Caco-2 (cell line): Measurements from ENCODE around the gene ACOT11. TPM values are rescaled to one million over a fixed set of nuclear protein-coding genes. Genes with fewer than 3 reads are reported as not detected.

Source experiments
- BruUV-seq: library from RNA; stranded (reverse); fragments of 400-500 nt; replicated peaks from 2 replicates; lab custom pipeline; 2021; lab: Mats Ljungman, UMichigan
- CTCF ChIA-PET: fragments of 300-600 bp; sonication (Branson Sonifier 250); formaldehyde crosslinking; loops from one replicate; lab custom pipeline; 2022; ENCODE audit warnings: antibody characterized with exemption; lab: Charles Lee
- POLR2A ChIA-PET: fragments of 300-600 bp; sonication (Branson Sonifier 250); formaldehyde crosslinking; loops from one replicate; lab custom pipeline; 2022; ENCODE audit warnings: antibody characterized with exemption; lab: Charles Lee
- DNase-seq, 2 experiments: peaks; one replicate each; pipeline versions ENCODE4 v3.0.0 to v3.0.0-alpha.2; 2020 to 2022
- H3K27me3 ChIP-seq: replicated peaks from 2 replicates; pipeline ENCODE4 v1.6.0; 2011; ENCODE audit warnings: low read length; ENCODE audit not compliant: control insufficient read depth, insufficient read depth
- H3K36me3 ChIP-seq: 2 replicates; pipeline ENCODE4 v1.5.1; 2011; ENCODE audit warnings: low read length; ENCODE audit not compliant: control insufficient read depth, insufficient read depth
- H3K4me1 ChIP-seq: fragments of 250-450 bp; sonication (Bioruptor Pico); 2 replicates; pipeline ENCODE4 v1.5.1; 2020; ENCODE audit warnings: mild to moderate bottlenecking
- H3K4me3 ChIP-seq: 2 replicates; pipeline ENCODE4 v1.5.1; 2011; ENCODE audit warnings: low read depth, mild to moderate bottlenecking, control low read depth, low read length
- H3K9me3 ChIP-seq: fragments of 250-450 bp; sonication (Bioruptor Pico); 2 replicates; pipeline ENCODE4 v1.5.1; 2020; ENCODE audit warnings: mild to moderate bottlenecking, moderate library complexity
- H3K27ac Mint-ChIP-seq: one replicate; pipeline ENCODE4 v1.8.0; 2022; ENCODE audit warnings: mixed read lengths; ENCODE audit not compliant: unreplicated experiment
- H3K27me3 Mint-ChIP-seq: one replicate; pipeline ENCODE4 v1.8.0; 2022; ENCODE audit warnings: mixed read lengths; ENCODE audit not compliant: insufficient read depth, unreplicated experiment
- H3K36me3 Mint-ChIP-seq: one replicate; pipeline ENCODE4 v1.8.0; 2022; ENCODE audit warnings: mild to moderate bottlenecking, mixed read lengths; ENCODE audit not compliant: insufficient read depth, unreplicated experiment
- H3K4me1 Mint-ChIP-seq: one replicate; pipeline ENCODE4 v1.8.0; 2022; ENCODE audit warnings: low read depth, mixed read lengths; ENCODE audit not compliant: unreplicated experiment
- H3K4me3 Mint-ChIP-seq: one replicate; pipeline ENCODE4 v1.8.0; 2022; ENCODE audit warnings: mild to moderate bottlenecking, moderate library complexity, mixed read lengths; ENCODE audit not compliant: unreplicated experiment
- H3K9me3 Mint-ChIP-seq: one replicate; pipeline ENCODE4 v1.8.0; 2022; ENCODE audit warnings: mixed read lengths; ENCODE audit not compliant: unreplicated experiment
- intact Hi-C: fragments of 100-400 bp; cut with micrococcal nuclease; formaldehyde crosslinking; loops from one replicate; pipeline ENCODE4 v1.10.0; 2022; ENCODE audit not compliant: unreplicated experiment
- total RNA-seq: library from RNA; stranded (reverse); gene quantifications from 2 replicates; pipeline ENCODE4 v1.2.3, GENCODE V29; 2022
- TF ChIP-seq, protein P1 (sequence below), 2 experiments: fragments of 200-600 bp in 1 of 2; IDR thresholded peaks; 1 replicate in 1 of 2; 2 replicates in 1 of 2; pipeline versions ENCODE4 v1.5.1 to v1.8.0; 2011 to 2022; ENCODE audit warnings: antibody characterized with exemption in 1 of 2, control low read depth in 1 of 2, inconsistent platforms in 1 of 2, low read depth in 1 of 2, low read length in 1 of 2, mild to moderate bottlenecking in 1 of 2, moderate library complexity in 1 of 2; ENCODE audit not compliant: insufficient read depth in 1 of 2, severe bottlenecking in 1 of 2, unreplicated experiment in 1 of 2

ACOT11 gene
- total RNA-seq, 1 experiment from 2014 or later: 4.1 TPM

DNA sequence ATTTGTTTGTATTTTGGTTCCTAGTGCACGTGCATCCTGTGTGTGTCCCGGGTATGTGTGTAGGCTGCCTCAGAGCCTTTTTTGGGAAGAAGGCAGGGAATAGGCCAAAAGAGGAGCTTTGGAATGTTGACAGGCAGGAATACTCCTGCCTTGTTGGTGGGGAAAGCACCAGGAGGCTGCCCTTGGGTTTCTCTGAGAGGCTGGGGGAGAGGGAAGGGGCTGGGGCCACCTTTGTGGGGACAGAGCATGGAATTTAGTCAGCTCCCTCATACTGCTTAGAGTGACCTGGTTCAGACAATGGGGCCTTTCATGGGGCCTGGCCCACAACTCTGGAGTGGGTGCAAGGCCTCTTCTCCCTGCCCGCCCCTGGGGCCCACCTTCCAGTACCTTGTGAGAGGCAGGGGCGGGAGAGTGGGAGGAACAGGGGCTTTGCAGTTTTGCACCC lies 31.3 kb downstream of the ACOT11 start:
- H3K36me3 ChIP-seq: no peaks in the 10 kb centered on the region
- Mint-ChIP-seq H3K4me1 (peaks cover 6% of the 10 kb centered on the region), H3K36me3 (no peaks in the 10 kb centered on the region), H3K27ac (no peak overlapping the region), H3K27me3 (no peaks in the 10 kb centered on the region), H3K4me3 (no peak overlapping the region), H3K9me3 (no peaks in the 10 kb centered on the region)
- DNase-seq: no peak
- TF ChIP-seq, protein P1, sequence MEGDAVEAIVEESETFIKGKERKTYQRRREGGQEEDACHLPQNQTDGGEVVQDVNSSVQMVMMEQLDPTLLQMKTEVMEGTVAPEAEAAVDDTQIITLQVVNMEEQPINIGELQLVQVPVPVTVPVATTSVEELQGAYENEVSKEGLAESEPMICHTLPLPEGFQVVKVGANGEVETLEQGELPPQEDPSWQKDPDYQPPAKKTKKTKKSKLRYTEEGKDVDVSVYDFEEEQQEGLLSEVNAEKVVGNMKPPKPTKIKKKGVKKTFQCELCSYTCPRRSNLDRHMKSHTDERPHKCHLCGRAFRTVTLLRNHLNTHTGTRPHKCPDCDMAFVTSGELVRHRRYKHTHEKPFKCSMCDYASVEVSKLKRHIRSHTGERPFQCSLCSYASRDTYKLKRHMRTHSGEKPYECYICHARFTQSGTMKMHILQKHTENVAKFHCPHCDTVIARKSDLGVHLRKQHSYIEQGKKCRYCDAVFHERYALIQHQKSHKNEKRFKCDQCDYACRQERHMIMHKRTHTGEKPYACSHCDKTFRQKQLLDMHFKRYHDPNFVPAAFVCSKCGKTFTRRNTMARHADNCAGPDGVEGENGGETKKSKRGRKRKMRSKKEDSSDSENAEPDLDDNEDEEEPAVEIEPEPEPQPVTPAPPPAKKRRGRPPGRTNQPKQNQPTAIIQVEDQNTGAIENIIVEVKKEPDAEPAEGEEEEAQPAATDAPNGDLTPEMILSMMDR (IDR thresholded peaks at IDR 0.05; ENCODE audit: insufficient read depth in 1 of 2, low read depth in 1 of 2, low read length in 1 of 2, severe bottlenecking in 1 of 2, unreplicated experiment in 1 of 2): no peak
- BruUV-seq: no TSS peak
- H3K4me1 ChIP-seq: no peaks in the 10 kb centered on the region
- no peaks in the 10 kb centered on the region for H3K9me3 ChIP-seq
- CTCF ChIA-PET: no interaction called here
- H3K4me3 ChIP-seq: no peak overlapping the region
- intact Hi-C loops: loop anchor here (10.0 kb wide), 1 partner anchor 65 kb away; the partner anchor contains the start of gene MROH7
- POLR2A ChIA-PET: no interaction called here
- H3K27me3 ChIP-seq: no peaks in the 10 kb centered on the region

DNA sequence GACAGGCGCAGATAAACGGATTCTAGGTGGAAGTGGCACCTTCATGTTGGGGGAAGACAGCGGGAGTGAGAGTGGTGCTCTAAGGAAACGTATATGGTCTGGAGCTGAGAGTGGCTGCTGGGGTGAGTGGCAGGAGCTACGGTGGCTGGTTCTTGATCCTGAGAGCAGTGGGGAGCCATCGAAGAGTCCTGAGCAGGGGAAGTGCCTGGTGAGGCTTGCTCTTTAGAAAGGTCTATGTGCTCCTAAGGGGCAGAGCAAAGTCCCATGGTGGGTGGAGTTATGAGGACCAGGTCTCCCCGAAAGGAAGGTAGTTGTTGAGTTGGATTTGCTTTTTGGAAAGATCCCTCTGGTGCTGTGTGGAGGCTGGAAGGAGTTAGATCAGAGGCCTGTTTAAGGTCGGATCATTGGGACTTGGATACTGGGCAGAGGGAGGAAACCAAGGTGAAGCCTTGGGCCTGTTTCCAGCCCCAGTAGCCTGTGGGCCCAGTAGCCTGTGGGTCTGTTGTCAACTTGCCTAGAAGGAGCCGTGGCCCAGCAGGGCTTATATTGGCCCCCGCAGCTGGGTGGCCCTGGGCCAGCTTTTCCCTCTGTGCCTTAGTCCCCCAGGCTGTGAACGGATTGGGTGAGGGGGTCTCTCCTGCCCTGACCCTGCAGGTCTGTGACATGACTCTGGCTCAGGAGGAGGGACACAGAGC lies 33.0 kb downstream of the ACOT11 start:
- Histone ChIP-seq H3K4me1 (no peaks in the 10 kb centered on the region), H3K36me3 (no peaks in the 10 kb centered on the region), H3K4me3 (no peak overlapping the region), H3K27me3 (no peaks in the 10 kb centered on the region), H3K9me3 (no peaks in the 10 kb centered on the region)
- H3K4me3 Mint-ChIP-seq: no peak overlapping the region
- H3K27me3 Mint-ChIP-seq: no peaks in the 10 kb centered on the region
- ChIA-PET POLR2A (no interaction called here), CTCF (no interaction called here)
- TF ChIP-seq, protein P1 (IDR thresholded peaks at IDR 0.05; ENCODE audit: insufficient read depth in 1 of 2, low read depth in 1 of 2, low read length in 1 of 2, severe bottlenecking in 1 of 2, unreplicated experiment in 1 of 2): no peak
- peaks cover 6% of the 10 kb centered on the region for H3K4me1 Mint-ChIP-seq
- no peak overlapping the region for H3K27ac Mint-ChIP-seq
- H3K9me3 Mint-ChIP-seq: no peaks in the 10 kb centered on the region
- H3K36me3 Mint-ChIP-seq: no peaks in the 10 kb centered on the region
- no peak for DNase-seq
- intact Hi-C loops: no loop called here
- BruUV-seq: no TSS peak

DNA sequence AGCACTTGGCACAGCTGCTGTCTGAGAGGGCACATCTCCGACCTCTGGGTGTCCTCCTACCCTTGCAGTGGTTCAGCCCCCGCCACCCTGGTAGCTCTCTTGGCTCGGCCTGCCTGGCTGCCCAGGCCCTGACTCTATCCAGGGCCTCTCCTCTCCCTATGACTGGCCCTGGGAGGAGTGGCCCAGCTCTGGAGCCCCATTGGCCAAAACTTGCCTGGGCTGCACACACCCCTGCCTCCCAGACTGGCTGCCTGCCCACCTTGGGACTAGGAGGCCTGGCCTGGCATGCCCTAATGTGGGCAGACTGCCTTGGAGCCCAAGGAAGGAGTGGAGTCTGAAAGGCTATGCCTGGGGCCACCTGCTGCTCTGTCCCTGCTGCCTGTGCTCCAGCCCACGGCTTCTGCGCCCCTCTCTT lies 33.6 kb downstream of the ACOT11 start:
- no peaks in the 10 kb centered on the region for H3K27me3 Mint-ChIP-seq
- no peaks in the 10 kb centered on the region for H3K27me3 ChIP-seq
- intact Hi-C loops: no loop called here
- ChIA-PET CTCF (no interaction called here), POLR2A (no interaction called here)
- no peak overlapping the region for H3K4me3 Mint-ChIP-seq
- no peak overlapping the region for H3K4me3 ChIP-seq
- no peaks in the 10 kb centered on the region for H3K9me3 Mint-ChIP-seq
- no peaks in the 10 kb centered on the region for H3K4me1 ChIP-seq
- H3K36me3 Mint-ChIP-seq: no peaks in the 10 kb centered on the region
- BruUV-seq: no TSS peak
- DNase-seq: no peak
- no peaks in the 10 kb centered on the region for H3K9me3 ChIP-seq
- H3K4me1 Mint-ChIP-seq: peaks cover 6% of the 10 kb centered on the region
- no peaks in the 10 kb centered on the region for H3K36me3 ChIP-seq
- H3K27ac Mint-ChIP-seq: no peak overlapping the region
- TF ChIP-seq, protein P1 (IDR thresholded peaks at IDR 0.05; ENCODE audit: insufficient read depth in 1 of 2, low read depth in 1 of 2, low read length in 1 of 2, severe bottlenecking in 1 of 2, unreplicated experiment in 1 of 2): no peak
